Germinal center (tissue), 1 donor: Measurements from ENCODE around the gene PPP1R7.

Experiments used
- DNase-seq: peaks from one replicate; pipeline ENCODE4 v3.0.0; 2012; ENCODE audit warnings: mixed read lengths, low spot score

PPP1R7 gene

DNA sequence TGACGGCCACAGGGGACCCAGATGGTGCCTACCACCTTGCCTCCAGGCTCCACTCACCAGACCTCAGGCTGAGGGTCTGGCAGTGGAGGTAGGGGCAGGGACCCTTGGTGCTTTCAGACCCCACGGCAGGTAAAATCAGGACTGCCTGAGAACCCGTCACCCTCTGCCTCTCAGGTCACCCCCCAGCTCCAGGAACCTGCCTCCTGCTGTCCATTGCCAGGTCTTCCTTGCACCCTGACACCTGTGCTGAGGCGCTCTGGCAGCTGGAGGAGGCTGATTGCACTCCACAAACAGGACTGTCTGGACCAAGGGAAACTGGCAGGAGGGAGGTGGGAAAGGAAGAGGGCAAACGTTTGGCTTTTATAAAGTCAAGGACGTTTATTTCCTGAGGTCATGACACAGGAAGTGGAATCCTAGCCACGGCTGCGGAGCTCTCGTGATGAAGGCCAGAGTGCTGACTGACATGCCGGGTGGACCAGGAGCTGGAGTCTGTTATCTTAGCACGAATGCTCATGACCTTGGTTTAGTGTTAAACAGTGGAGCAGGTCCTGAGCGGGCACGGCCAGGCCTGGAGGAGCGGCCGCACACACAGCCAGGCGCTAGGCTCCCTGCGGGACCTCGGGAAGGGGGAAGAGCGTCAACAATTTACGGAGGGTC lies 78.7 kb downstream of the PPP1R7 start:
- DNase-seq: no peak

DNA sequence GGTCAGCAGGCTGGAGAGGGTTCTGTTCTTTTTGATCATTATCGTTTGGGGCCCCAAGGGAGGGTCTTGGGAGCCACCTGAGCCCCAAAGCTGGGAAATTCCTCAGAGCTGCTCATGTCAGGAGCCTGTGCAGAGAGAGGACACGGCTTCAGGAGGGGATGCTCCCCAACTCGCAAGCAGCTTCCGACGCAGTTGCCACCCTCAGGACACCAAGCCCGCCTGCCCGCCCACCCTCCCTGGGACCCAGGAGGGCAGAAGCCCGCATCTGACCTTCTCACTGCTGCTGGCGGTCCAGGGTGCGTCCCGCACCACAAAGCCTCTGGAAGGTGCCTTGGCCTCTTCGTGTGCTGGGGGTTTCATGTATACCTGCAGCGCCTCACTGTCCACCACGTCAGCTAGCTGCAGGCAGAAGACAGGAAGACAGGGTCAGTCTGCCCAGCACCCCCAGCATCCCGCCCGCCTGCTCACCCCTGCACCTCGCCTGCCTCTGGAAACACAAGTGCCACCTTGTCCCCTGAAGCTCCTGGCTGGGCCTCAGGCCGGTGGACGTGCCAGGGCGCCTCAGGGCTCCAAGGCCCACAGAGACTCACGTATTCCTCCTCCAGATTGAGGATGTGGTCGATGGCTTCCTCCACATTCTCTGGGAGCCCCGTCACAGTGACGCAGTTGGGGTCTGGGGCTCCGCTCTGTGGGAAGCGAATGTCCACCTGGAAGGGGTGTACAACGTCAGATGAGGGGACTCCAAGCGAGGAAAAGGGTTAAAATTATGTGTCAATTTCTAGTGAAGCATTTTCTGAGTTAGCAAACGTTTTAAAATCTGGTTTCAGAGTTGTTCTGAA lies 79.5 kb downstream of the PPP1R7 start:
- DNase-seq: no peak

DNA sequence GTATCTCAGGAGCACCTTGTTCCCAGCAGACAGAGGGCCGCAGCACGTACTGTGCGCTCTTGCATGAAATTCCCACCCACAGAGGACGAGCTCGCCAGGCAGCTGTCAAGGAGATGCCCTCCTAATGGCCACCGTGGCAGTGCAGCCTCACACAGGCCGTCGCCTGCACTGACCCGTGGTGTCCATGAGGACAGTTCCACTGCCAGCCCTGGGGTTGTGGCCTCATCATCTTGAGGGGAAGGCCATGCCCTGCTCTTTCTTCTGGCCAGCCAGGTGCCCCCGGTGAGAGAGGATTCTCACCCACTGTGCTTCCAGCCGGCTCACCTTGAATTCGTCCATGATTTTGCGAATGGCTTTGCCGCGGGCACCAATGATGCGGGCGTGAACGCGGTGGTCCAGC lies 80.2 kb downstream of the PPP1R7 start:
- no peak for DNase-seq

DNA sequence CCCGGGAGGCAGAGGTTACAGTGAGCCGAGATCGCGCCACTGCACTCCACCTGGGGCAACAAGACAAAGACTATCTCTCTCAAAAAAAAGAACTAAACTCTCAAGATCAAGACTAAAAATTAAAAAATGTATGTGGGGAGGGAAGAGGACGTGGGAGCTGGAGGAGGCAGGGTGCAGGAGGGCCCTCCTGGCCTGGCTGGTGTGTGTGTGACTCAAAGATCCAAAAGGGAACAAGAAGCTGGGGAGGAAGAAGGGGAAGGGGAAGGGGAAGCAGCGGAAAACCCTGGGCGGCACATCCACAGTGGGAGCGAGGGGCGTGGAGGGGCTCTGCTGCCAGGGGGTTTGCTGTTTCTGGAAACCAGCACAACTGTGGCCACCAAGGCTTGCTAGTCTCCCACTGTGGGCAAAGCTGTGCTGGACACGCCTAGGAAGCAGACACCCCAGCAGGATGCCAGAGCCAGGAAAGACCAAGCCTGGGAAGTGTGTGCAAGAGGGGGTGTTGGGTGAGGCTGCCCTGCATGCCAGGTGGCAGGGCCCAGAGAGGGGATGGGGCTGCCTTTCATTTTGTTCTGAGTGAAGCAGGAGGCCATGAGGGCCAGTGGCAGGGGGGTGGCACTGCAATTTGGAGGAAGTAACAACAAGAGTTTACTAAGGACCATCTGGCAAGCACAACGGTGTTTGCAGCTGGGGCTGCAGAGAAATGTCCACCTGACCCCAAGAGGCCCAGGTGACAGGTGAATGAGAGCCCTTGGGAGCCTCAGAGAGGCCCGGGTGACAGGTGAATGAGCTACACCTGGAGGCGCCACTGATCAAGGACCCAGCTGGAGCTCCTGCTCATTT lies 82.7 kb downstream of the PPP1R7 start:
- DNase-seq: no peak
